Natural killer cell (primary cell): ENCODE data around the gene ARHGEF9. TPM values are rescaled to one million over a fixed set of nuclear protein-coding genes. Genes with fewer than 3 reads are reported as not detected.
"Not testable (repeated sequence)": the region's sequence is repeated elsewhere in the genome, so short reads cannot be mapped to it uniquely, and the experiment has no call there.

ENCODE experiments used
- ATAC-seq, 3 donors: fragments of 150-1000 bp in 2 of 3; fragments of 200-7000 bp in 1 of 3; cut with Tn5 transposase; 1 replicate in 1 of 3; 2 replicates in 2 of 3; pipeline ENCODE4 v1.10.0; 2021; ENCODE audit warnings: mild to moderate bottlenecking in 2 of 3, moderate library complexity in 2 of 3
- DNase-seq, 2 donors: peaks; one replicate each; pipeline versions ENCODE4 v3.0.0 to v3.0.0-alpha.2; 2013 to 2021; ENCODE audit warnings: mixed read lengths in 1 of 2
- H3K27ac ChIP-seq: one replicate; pipeline ENCODE4 v1.5.1; 2013; ENCODE audit warnings: mild to moderate bottlenecking, low read length
- H3K27me3 ChIP-seq: one replicate; pipeline ENCODE4 v1.6.1; 2013; ENCODE audit warnings: low read length; ENCODE audit not compliant: control insufficient read depth, insufficient read depth
- H3K36me3 ChIP-seq: one replicate; pipeline ENCODE4 v1.6.1; 2013; ENCODE audit warnings: low read length; ENCODE audit not compliant: control insufficient read depth, insufficient read depth
- H3K4me1 ChIP-seq: one replicate; pipeline ENCODE4 v1.6.1; 2013; ENCODE audit warnings: low read length; ENCODE audit not compliant: control insufficient read depth, insufficient read depth
- H3K4me3 ChIP-seq: one replicate; pipeline ENCODE4 v1.5.1; 2013; ENCODE audit warnings: low read length
- H3K9me3 ChIP-seq: one replicate; pipeline ENCODE4 v1.6.1; 2013; ENCODE audit warnings: low read length; ENCODE audit not compliant: control insufficient read depth, insufficient read depth
- H3K27ac Mint-ChIP-seq, 2 donors: one replicate each; pipeline ENCODE4 v1.8.0; 2022; ENCODE audit warnings: mild to moderate bottlenecking in 2 of 2, mixed read lengths in 2 of 2, moderate library complexity in 1 of 2
- H3K27me3 Mint-ChIP-seq, 2 donors: one replicate each; pipeline ENCODE4 v1.8.0; 2022; ENCODE audit warnings: low read depth in 2 of 2, mixed read lengths in 2 of 2
- H3K36me3 Mint-ChIP-seq: one replicate; pipeline ENCODE4 v1.8.0; 2022; ENCODE audit warnings: mixed read lengths
- H3K4me1 Mint-ChIP-seq, 2 donors: one replicate each; pipeline ENCODE4 v1.8.0; 2022; ENCODE audit warnings: mixed read lengths in 2 of 2
- H3K4me3 Mint-ChIP-seq: one replicate; pipeline ENCODE4 v1.8.0; 2022; ENCODE audit warnings: mild to moderate bottlenecking, moderate library complexity, mixed read lengths
- H3K9me3 Mint-ChIP-seq, 2 donors: one replicate each; pipeline ENCODE4 v1.8.0; 2022; ENCODE audit warnings: mixed read lengths in 2 of 2
- WGBS: methylation state at CpG from one replicate; pipeline ENCODE4 v1.1.7; 2013; ENCODE audit warnings: missing lambda C conversion rate; ENCODE audit not compliant: insufficient coverage; 5-methylcytosine and 5-hydroxymethylcytosine counted together
- intact Hi-C: fragments of 100-400 bp; cut with micrococcal nuclease; formaldehyde crosslinking; loops from one replicate; pipeline ENCODE4 v1.14.2; 2022
- total RNA-seq, 4 donors: library from RNA; stranded (reverse); fragments of 120-200 nt in 1 of 4; gene quantifications; one replicate each; pipeline versions ENCODE4 v1.2.3 to v1.2.4, GENCODE V29; 2013 to 2022
- TF ChIP-seq, protein P1 (sequence below): fragments of 200-600 bp; IDR thresholded peaks from one replicate; pipeline ENCODE4 v1.8.0; 2022; ENCODE audit warnings: antibody characterized with exemption

ARHGEF9 gene
- 10 to 100 TPM; 52.3 to 69.1 (median 64.2) TPM for total RNA-seq
- total RNA-seq (2013), result 42.9 TPM

DNA sequence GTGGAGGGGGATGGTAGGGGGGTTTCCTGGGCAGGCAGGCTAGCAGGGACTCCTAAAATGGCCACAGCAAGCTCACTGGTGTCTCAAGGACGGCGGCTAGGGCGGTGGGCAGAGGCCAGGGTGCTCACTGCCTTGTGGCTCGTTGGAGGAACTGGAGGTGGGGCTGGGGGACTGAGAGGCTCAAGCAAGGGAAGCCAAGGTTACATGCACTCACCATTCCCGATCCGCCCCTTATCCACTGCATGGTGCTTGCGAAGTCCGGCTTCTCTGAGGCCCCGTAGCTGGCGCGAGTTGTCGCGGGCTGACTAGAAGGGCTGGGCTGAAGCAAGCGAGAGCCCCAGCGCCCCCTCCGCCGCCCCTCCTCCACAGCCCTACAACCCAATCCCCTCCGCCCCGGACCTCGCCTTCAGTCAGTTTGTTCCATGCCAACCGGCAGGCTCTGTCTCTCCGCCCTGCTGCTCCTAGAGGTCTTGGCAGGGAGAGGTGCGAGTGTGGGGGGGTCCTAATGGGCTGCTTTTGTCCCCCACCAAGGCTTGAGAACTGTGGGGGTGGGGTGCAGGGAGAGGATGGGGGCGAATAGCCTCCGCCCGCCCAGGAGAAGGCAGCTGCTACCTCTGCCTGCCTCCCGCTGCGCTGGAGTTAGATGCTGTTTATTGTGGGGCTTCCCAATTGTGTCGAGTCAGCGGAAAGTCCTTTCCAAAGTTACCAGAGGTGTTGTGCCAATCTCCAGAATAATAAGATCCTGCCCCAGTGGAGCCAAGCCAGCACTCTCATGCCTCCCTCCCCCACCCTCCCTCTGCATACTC is at the start of gene ARHGEF9:
Gene ARHGEF9, minus strand, starts transcription at position 313 of the 806 bp plus-strand sequence. Its CDS starts 69 bp downstream, at position 244.
- Mint-ChIP-seq H3K27me3 (no peaks in the 10 kb centered on the region), H3K9me3 (no peaks in the 10 kb centered on the region), H3K36me3 (no peaks in the 10 kb centered on the region), H3K4me3 (peak within 1 kb of the TSS; percentile 49), H3K27ac (peak within 1 kb of the TSS in 1 of 2 donors; percentile 78), H3K4me1 (no peaks in the 10 kb centered on the region)
- DNase-seq (peak; percentile 2 to 15), ATAC-seq (peak in 2 of 3 donors; percentile 57 to 62)
- Histone ChIP-seq H3K27me3 (no peaks in the 10 kb centered on the region), H3K36me3 (no peaks in the 10 kb centered on the region), H3K27ac (no peak within 1 kb of the TSS), H3K4me3 (peak within 1 kb of the TSS; percentile 43), H3K4me1 (peaks cover 14% of the 10 kb centered on the region), H3K9me3 (no peaks in the 10 kb centered on the region)
- intact Hi-C loops, result no loop called here
- WGBS, result 2% methylated on average over 26 of the region's 30 CpGs
- TF ChIP-seq, protein P1, sequence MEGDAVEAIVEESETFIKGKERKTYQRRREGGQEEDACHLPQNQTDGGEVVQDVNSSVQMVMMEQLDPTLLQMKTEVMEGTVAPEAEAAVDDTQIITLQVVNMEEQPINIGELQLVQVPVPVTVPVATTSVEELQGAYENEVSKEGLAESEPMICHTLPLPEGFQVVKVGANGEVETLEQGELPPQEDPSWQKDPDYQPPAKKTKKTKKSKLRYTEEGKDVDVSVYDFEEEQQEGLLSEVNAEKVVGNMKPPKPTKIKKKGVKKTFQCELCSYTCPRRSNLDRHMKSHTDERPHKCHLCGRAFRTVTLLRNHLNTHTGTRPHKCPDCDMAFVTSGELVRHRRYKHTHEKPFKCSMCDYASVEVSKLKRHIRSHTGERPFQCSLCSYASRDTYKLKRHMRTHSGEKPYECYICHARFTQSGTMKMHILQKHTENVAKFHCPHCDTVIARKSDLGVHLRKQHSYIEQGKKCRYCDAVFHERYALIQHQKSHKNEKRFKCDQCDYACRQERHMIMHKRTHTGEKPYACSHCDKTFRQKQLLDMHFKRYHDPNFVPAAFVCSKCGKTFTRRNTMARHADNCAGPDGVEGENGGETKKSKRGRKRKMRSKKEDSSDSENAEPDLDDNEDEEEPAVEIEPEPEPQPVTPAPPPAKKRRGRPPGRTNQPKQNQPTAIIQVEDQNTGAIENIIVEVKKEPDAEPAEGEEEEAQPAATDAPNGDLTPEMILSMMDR, result no peak

DNA sequence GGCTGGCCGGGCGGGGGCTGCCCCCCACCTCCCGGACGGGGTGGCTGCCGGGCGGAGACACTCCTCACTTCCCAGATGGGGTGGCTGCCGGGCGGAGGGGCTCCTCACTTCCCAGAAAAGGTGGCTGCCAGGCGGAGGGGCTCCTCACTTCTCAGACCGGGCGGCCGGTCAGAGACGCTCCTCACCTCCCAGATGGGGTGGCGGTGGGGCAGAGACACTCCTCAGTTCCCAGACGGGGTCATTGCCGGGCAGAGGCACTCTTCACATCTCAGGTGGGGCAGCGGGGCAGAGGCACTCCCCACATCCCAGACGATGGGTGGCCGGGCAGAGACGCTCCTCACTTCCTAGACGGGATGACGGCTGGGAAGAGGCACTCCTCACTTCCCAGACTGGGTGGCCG is 40.4 kb upstream of the ARHGEF9 start:
- DNase-seq, H3K9me3 ChIP-seq, H3K9me3 Mint-ChIP-seq, H3K27me3 ChIP-seq, H3K27ac Mint-ChIP-seq, H3K4me3 Mint-ChIP-seq, H3K4me1 ChIP-seq, H3K36me3 ChIP-seq, H3K36me3 Mint-ChIP-seq, intact Hi-C loops, ATAC-seq, H3K4me3 ChIP-seq, H3K27ac ChIP-seq, H3K4me1 Mint-ChIP-seq: not testable (repeated sequence)
- 98% methylated on average over 22 of the region's 23 CpGs for WGBS
- H3K27me3 Mint-ChIP-seq, result peaks cover 0 to 10% of the 10 kb centered on the region in 2 donors

DNA sequence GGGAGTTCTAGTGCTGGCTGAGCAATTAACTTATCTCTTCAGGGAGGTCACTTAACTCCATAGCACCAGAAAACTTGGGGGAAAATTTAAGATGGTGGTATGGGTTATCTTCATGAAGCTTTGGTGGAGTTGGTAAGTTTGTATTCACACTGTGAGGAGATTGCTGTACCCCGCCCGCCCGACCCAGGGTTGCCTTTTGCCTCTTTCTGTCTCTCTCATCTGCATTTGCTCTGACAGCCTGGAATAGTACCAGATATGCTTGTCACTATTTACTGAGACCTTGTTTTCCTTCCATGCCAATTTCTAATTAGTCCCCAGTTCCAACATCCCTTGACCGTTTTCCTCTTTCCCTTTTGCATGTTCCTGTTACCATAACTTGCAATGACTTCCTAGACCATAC is 33.1 kb upstream of the ARHGEF9 start:
- WGBS, result 92% methylated on average over 1 of the region's 4 CpGs
- peaks cover 0 to 10% of the 10 kb centered on the region in 2 donors for H3K27me3 Mint-ChIP-seq
- no peak overlapping the region for H3K27ac Mint-ChIP-seq
- DNase-seq (no peak), ATAC-seq (no peak)
- Histone ChIP-seq H3K4me1 (no peaks in the 10 kb centered on the region), H3K9me3 (no peaks in the 10 kb centered on the region), H3K4me3 (no peak overlapping the region), H3K27me3 (no peaks in the 10 kb centered on the region), H3K27ac (no peak overlapping the region), H3K36me3 (no peaks in the 10 kb centered on the region)
- TF ChIP-seq, protein P1, result no peak
- H3K4me3 Mint-ChIP-seq, result no peak overlapping the region
- no peaks in the 10 kb centered on the region for H3K9me3 Mint-ChIP-seq
- H3K4me1 Mint-ChIP-seq, result no peaks in the 10 kb centered on the region
- no peaks in the 10 kb centered on the region for H3K36me3 Mint-ChIP-seq
- intact Hi-C loops, result no loop called here

DNA sequence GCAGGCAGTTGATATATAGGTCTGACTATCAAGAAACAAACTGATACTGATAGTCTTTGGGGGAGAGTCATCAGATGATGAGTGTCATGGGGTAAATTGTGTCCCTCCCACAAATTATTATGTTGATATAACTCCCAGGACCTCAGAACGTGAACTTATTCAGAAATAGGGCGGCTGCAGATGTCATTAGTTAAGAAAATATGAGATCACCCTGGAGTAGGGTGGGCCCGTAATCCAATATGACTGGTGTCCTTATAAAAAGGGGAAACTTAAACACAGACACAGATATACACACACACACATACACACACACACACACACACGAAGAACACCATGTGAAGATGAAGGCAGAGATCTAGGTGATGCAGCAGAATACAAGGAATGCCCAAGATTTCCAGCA is 32.7 kb upstream of the ARHGEF9 start:
- Histone ChIP-seq H3K27me3 (no peaks in the 10 kb centered on the region), H3K9me3 (no peaks in the 10 kb centered on the region), H3K4me1 (no peaks in the 10 kb centered on the region), H3K27ac (no peak overlapping the region), H3K4me3 (no peak overlapping the region), H3K36me3 (no peaks in the 10 kb centered on the region)
- no peak overlapping the region for H3K27ac Mint-ChIP-seq
- DNase-seq (no peak), ATAC-seq (no peak)
- H3K4me1 Mint-ChIP-seq, result no peaks in the 10 kb centered on the region
- no peaks in the 10 kb centered on the region for H3K9me3 Mint-ChIP-seq
- TF ChIP-seq, protein P1, result no peak
- no peak overlapping the region for H3K4me3 Mint-ChIP-seq
- no peaks in the 10 kb centered on the region for H3K36me3 Mint-ChIP-seq
- intact Hi-C loops, result no loop called here
- 57% methylated on average over 1 of the region's 4 CpGs for WGBS
- H3K27me3 Mint-ChIP-seq, result peaks cover 0 to 6% of the 10 kb centered on the region in 2 donors
